Ishikawa (cell line): ENCODE measurements around the gene AGAP3.

Experiments
- CEBPB ChIP-seq: IDR thresholded peaks from 2 replicates; pipeline ENCODE4 v1.6.1; 2012
- CREB1 ChIP-seq: IDR thresholded peaks from 2 replicates; pipeline ENCODE4 v1.6.1; 2012; ENCODE audit warnings: low read depth
- EGR1 ChIP-seq: IDR thresholded peaks from 2 replicates; pipeline ENCODE4 v1.6.1; 2012
- EP300 ChIP-seq: IDR thresholded peaks from 2 replicates; pipeline ENCODE4 v1.6.1; 2012; ENCODE audit warnings: borderline replicate concordance
- FOXM1 ChIP-seq: IDR thresholded peaks from 2 replicates; pipeline ENCODE4 v1.6.1; 2012; ENCODE audit warnings: low read depth, borderline replicate concordance
- NFIC ChIP-seq: IDR thresholded peaks from 2 replicates; pipeline ENCODE4 v1.6.1; 2012
- RAD21 ChIP-seq: IDR thresholded peaks from 2 replicates; pipeline ENCODE4 v1.6.1; 2012; ENCODE audit warnings: low read depth
- TAF1 ChIP-seq: IDR thresholded peaks from 2 replicates; pipeline ENCODE4 v1.6.1; 2012; ENCODE audit warnings: low read depth, mild to moderate bottlenecking
- TCF12 ChIP-seq: IDR thresholded peaks from 2 replicates; pipeline ENCODE4 v1.6.1; 2012; ENCODE audit warnings: low read depth
- USF1 ChIP-seq: IDR thresholded peaks from 2 replicates; pipeline ENCODE4 v1.6.1; 2012
- YY1 ChIP-seq: IDR thresholded peaks from 2 replicates; pipeline ENCODE4 v1.6.1; 2012; ENCODE audit warnings: low read depth
- ZBTB7A ChIP-seq: IDR thresholded peaks from 2 replicates; pipeline ENCODE4 v1.6.1; 2012; ENCODE audit warnings: low read depth
- TF ChIP-seq, protein P1 (sequence below): IDR thresholded peaks from 2 replicates; pipeline ENCODE4 v1.6.1; 2012; ENCODE audit warnings: low read depth, mild to moderate bottlenecking
- TF ChIP-seq, protein P2 (sequence below): IDR thresholded peaks from 2 replicates; pipeline ENCODE4 v1.6.1; 2012

DNA sequence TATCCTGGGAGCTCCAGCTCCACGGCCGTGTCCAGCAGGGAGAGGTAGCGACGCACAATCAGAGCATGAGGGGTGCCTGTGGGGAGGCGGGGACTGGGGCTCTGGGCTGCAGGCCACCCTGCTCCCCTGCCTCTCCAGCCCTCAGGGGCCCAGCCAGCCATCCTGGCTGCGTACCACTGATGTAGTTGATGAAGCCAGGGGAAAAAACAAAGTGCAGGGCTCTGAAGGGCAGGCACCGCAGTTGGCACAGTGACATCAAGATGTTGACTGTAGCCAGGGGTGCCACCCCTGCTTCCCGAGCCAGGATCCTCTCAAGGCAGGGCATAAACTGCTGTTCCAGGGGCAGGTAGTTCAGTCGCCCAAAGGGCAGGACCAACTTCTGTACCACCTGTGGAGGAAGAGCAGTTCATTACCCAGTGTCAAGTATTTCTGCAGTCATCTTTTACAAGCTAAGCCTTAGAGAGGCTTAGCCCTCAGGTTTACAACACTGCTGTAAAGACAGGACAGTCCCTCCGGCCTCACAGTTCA, 8.5 kb upstream of the AGAP3 start:
- TF ChIP-seq CREB1 (no peak), CEBPB (no peak), FOXM1 (no peak), YY1 (no peak), RAD21 (no peak), TCF12 (no peak), ZBTB7A (no peak), EP300 (no peak), TAF1 (no peak), NFIC (no peak), USF1 (no peak), EGR1 (no peak)
- TF ChIP-seq, protein P1, sequence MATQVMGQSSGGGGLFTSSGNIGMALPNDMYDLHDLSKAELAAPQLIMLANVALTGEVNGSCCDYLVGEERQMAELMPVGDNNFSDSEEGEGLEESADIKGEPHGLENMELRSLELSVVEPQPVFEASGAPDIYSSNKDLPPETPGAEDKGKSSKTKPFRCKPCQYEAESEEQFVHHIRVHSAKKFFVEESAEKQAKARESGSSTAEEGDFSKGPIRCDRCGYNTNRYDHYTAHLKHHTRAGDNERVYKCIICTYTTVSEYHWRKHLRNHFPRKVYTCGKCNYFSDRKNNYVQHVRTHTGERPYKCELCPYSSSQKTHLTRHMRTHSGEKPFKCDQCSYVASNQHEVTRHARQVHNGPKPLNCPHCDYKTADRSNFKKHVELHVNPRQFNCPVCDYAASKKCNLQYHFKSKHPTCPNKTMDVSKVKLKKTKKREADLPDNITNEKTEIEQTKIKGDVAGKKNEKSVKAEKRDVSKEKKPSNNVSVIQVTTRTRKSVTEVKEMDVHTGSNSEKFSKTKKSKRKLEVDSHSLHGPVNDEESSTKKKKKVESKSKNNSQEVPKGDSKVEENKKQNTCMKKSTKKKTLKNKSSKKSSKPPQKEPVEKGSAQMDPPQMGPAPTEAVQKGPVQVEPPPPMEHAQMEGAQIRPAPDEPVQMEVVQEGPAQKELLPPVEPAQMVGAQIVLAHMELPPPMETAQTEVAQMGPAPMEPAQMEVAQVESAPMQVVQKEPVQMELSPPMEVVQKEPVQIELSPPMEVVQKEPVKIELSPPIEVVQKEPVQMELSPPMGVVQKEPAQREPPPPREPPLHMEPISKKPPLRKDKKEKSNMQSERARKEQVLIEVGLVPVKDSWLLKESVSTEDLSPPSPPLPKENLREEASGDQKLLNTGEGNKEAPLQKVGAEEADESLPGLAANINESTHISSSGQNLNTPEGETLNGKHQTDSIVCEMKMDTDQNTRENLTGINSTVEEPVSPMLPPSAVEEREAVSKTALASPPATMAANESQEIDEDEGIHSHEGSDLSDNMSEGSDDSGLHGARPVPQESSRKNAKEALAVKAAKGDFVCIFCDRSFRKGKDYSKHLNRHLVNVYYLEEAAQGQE = no peak
- TF ChIP-seq, protein P2, sequence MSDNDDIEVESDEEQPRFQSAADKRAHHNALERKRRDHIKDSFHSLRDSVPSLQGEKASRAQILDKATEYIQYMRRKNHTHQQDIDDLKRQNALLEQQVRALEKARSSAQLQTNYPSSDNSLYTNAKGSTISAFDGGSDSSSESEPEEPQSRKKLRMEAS = no peak
